Testis (tissue), 2 donors: ENCODE data around the gene DNAJC8.

Source experiments
- POLR2A ChIP-seq: fragments of 450-650 bp; IDR thresholded peaks from one replicate; pipeline ENCODE4 v1.6.1; 2017; ENCODE audit warnings: antibody characterized with exemption, mild to moderate bottlenecking, moderate library complexity
- TF ChIP-seq, protein P1 (sequence below), 3 experiments: fragments of 450-650 bp in 2 of 3; fragments of 200-600 bp in 1 of 3; sonication (generic) in 1 of 3; IDR thresholded peaks; one replicate each; pipeline ENCODE4 v1.5.1; 2016 to 2019; ENCODE audit warnings: antibody characterized with exemption in 3 of 3, mild to moderate bottlenecking in 2 of 3, moderate library complexity in 1 of 3

DNA sequence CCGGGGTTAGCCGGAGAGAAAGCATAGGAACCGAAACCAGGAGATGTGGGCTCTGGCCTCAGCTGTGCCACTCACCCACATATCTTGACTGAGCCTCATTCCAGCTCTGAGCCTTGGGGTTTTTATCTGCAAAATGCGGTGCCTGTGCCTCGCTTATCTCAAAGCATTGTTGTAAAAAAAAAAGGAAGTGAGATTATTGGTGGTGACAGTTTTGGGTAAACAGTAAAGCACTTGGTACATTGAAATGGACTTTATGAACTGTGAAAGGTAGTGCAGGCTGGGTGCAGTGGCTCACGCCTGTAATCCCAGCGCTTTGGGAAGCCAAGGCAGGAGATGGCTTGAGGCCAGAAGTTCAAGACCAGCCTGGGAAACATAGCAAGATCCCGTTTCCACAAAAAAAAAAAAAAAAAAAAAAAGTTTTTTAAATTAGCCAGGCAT is 60.1 kb downstream of the DNAJC8 start:
- TF ChIP-seq, protein P1, sequence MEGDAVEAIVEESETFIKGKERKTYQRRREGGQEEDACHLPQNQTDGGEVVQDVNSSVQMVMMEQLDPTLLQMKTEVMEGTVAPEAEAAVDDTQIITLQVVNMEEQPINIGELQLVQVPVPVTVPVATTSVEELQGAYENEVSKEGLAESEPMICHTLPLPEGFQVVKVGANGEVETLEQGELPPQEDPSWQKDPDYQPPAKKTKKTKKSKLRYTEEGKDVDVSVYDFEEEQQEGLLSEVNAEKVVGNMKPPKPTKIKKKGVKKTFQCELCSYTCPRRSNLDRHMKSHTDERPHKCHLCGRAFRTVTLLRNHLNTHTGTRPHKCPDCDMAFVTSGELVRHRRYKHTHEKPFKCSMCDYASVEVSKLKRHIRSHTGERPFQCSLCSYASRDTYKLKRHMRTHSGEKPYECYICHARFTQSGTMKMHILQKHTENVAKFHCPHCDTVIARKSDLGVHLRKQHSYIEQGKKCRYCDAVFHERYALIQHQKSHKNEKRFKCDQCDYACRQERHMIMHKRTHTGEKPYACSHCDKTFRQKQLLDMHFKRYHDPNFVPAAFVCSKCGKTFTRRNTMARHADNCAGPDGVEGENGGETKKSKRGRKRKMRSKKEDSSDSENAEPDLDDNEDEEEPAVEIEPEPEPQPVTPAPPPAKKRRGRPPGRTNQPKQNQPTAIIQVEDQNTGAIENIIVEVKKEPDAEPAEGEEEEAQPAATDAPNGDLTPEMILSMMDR (IDR thresholded peaks at IDR 0.05): no peak
- TF ChIP-seq POLR2A: no peak
